Left forelimb (tissue), 1 donor: ENCODE measurements around the gene MMAA.
"Not testable (repeated sequence)": the region's sequence is repeated elsewhere in the genome, so short reads cannot be mapped to it uniquely, and the experiment has no call there.

ENCODE experiments used
- DNase-seq: peaks from one replicate; pipeline ENCODE4 v3.0.0-alpha.2; 2018; ENCODE audit warnings: low spot score

The MMAA gene

GRCh38 chr4:145618932-145619638 is at the start of gene MMAA:
MMAA (plus strand) TSS chr4:145619385; CDS start chr4:145639140, 19,755 bp downstream.
- DNase-seq: peak; percentile 98

- DNase-seq: not testable (repeated sequence)
Observed at GRCh38 chr4:145574546-145574945, 44.6 kb upstream of the MMAA start.

DNA sequence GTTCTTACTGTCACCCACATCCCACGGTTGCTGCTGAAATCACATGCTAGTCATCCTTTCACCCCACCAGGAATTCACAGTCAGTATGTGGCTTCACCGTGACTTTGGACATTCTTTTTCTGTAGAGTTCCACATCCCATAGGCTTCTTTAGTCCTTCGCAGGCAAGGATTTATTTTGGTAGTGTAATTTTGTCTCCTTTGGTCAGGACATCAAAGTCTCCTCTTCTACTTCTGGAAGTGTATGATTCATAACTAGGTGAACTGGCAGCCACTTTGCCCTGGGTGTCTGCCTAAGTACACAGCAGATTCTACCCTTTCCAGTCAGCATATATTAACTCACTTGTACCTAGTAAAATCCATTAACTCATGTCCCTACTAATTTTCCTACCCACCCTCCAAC is 38.3 kb upstream of the MMAA start:
- DNase-seq: no peak

- no peak for DNase-seq
Observed at GRCh38 chr4:145583191-145584055, 35.8 kb upstream of the MMAA start.

GRCh38 chr4:145587088-145587754 is 32.0 kb upstream of the MMAA start:
- no peak for DNase-seq

GRCh38 chr4:145589381-145589780 is 29.8 kb upstream of the MMAA start:
- not testable (repeated sequence) for DNase-seq

DNA sequence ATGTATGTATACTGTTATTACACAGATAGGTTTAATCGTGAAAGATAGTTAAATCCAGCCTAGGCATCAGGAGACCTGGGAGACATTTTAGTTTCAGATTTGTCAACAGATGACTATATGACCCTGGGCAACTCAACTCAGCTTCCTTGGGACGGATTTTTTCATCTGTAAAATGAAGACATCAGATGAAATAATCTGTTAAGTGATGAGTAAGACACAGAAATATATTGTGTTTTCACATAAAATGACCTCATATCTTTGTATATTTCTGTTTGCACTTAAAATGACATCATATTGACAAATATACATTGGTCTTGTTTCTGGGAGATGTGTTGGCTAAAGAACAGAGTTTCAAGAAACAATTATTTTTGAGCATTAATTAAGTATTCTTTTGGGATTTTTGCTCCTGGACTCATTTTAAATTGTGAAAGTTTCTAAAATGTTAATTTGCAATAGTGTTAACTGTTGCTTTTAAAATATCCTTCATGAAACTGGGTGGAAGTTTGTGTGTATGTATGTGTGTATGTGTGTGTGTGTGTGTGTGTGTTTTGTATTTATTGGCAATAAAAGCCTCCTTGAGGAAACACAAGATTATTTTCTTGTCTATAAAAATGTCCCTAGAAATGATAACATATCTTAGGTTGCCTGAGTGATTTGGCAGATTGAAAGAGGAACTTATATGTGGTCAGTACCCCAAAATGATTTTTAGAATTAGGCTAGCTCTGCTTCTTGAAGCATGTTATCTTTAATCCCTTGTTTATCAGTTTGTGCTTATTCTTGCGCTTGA is 29.1 kb upstream of the MMAA start:
- DNase-seq: no peak

DNA sequence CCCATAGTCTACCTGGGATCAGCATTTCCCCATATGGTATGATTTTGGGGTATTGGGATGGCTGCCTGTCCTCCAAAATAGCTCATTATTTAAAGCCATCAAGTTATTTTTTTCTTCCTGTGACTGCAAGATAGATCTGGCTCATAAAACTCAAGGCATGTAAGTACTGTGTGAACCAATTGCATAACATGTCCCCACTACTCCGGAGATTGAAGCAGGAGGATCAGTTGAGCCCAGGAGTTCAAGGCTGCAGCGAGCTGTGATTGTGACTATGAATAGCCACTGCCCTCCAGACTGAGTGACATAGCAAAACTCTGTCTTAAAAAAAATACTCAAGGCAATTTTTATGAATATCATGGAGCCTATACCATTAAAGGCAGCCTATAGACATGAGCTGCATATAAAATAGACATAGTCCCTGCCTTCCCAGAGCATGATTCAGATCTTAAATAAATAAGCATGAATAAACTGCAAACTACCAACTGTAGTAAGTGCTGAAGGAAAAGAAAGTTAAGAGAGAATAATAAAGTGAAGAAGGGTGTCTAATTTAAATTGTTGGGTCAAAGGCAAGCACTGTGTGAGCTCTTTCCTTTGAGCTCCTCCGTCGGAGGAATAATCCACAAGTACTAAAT is 16.9 kb upstream of the MMAA start:
- no peak for DNase-seq

DNA sequence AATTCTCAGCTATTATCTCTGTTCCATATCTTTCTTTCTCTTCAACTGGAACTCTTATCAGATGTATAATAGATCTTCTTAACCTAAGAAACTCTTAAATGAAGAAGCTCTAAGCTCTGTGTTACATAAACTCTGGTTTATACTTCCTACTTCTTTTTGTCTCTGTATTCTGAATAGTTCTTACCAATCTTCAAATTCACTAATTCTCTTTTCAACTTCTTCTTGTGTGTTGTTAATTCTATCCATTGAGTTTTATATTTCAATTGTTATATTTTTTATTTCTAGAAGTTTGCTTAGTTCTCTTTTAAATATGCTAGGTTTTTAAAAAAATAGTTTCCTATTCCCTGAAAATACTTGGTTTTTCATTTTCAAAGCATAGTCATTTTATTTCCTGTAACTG is 13.2 kb upstream of the MMAA start:
- no peak for DNase-seq

DNA sequence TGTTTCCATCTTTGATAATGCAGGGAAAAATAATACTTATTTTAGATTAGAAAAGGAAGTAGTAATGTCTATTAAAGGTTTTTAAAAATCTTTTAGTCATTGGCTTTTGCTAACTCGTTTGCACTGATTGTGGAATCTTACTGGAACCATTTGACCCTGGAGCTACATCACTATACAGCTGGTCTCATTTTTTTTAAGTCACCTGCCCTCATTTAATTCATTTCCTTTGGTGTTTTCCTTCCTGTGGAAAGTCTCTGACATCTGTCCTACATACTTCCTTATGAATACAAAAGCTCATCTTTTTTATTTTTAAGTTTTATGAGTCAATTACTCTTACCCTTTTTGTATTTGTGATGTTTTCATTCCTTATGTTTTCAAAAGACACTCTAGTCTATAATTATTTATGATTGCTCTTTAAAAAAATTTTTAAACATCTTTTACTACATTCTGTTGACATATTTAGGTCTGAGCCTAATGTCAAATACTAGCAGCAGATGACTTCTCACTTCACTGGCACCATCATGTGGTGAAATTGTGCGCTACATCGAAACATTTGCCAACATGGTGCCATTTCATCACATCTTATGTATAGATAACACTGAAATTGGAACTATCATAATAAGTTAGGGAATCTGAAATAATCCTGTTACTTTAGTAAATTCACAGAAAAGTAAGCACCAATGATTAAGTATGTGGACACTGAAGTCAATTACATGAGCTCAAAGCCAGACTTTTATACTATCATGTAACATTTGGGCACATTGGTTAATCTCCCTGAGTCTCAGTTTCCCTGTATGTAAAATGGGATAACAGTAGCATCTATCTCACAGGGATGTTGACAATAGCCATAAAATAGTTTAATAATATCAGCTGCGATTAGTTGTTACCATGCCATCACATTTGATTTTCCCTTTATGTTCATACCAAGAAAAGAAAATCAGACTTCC is 9.4 kb upstream of the MMAA start:
- no peak for DNase-seq

- DNase-seq: no peak
Observed at GRCh38 chr4:145613566-145614232, 5.5 kb upstream of the MMAA start.

DNA sequence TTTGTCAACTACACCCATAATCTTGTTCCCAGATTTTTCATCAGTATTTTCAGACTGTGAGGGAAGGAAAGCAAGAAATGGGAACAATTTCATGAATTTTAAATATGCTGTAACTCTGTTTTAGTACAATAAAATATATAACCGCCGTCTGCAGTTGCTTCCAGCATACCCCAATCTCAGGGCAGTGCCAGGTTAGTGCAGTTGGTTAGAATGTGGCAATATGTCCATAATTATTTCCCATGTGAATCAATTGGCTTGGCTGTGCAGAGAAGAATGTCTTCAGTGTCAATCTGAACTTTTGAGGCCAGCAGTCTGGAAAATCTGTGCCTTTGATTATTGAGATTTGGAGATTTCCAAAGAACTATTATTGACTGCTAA is 5.0 kb upstream of the MMAA start:
- DNase-seq: no peak

GRCh38 chr4:145618210-145618931 is 814 bp upstream of the MMAA start:
- no peak for DNase-seq

- DNase-seq: no peak
Observed at GRCh38 chr4:145619639-145619996, 433 bp downstream of the MMAA start.

- DNase-seq: not testable (repeated sequence)
Observed at GRCh38 chr4:145622067-145622466, 2.9 kb downstream of the MMAA start.

DNA sequence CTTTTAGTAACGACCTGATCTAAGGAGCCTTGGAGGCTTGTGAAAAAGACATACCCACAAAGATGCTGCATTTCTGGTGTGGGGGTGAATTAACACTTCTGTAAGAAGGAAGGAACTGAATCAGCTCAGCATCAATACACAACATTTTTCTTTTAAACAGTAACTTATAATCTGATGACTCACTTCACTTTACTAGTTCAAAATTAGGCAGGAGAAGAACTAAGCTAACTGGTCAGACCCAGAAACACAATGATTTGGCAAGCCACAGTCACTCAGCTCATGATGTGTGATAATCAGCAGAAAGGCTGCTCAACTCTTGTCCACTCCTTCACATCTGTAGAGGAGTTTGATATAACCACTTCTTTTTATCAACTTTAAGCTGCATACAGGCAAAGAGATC is 4.6 kb downstream of the MMAA start:
- DNase-seq: no peak

GRCh38 chr4:145625677-145626622 is 6.8 kb downstream of the MMAA start:
- no peak for DNase-seq

GRCh38 chr4:145626623-145626982 is 7.4 kb downstream of the MMAA start:
- no peak for DNase-seq
